ENCODE results near the gene USP3. TPM values are rescaled to one million over a fixed set of nuclear protein-coding genes. Genes with fewer than 3 reads are reported as not detected.

Gene USP3
- total and polyA plus RNA-seq, 10 of the 15 experiments (the other 5 are each of a cell fraction or from before 2014, with no cell fraction given) = 23.8 to 64.5 (median 50.3) TPM

DNA sequence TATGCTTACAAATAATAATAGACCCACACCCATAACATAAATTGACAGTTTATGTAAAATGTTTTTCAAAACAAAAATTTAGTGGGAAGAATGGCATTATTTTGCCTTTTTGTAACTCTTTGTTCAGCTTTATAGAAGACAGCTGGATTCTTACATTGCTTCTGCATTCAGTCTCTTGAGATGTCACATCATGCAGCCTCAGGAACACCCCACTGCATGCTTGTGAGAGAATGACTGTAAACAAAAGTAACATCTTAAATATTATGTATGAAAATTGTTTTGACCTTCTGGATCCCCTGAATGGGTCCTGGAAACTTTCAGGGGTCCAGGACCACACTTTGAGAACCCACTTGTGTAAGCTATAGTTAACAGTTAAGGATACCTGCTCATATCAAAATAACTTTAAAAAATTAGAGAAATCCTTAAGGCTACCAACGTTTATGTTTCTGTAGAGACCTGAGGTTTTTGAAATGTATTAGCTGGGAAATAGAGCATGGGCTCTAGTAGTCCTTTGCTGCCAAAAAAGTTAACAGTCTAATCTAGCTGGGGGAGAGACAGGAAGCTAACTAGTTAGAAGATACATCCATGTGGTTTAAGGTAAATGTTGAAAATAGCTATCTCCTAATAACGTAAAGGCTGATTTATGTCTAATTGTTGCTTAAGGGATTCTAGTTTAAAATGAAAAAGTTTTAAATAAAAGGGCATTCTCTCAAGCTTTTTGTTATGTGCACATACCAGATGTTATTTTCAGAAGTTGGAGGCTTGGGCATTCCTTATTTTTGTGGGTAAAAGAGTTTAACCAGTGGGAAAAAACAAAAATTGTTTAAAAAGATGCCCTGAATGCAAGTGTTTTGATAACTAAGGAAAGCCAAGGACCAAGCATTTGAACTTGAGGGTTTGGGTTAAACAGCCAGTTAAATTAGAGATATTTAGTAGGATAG, 3.8 kb downstream of the USP3 start:
- intact Hi-C loops (cut with micrococcal nuclease; ENCODE audit: unreplicated experiment) = loop anchor here (5.0 to 10.0 kb wide), 4 partner anchors 34 to 587 kb away; partner anchors contain the start of genes CIAO2A and SNX1
- DNase-seq (ENCODE audit: low read depth, low spot score) = no peak
- RAD21 ChIA-PET (ENCODE audit: unreplicated experiment) = interaction anchor here (0.8 to 8.7 kb wide), 23 partner anchors 10 to 165 kb away, joined by 3 to 197 read pairs (median 6); partner anchors contain the start of gene FBXL22
- ATAC-seq = no peak
- peak overlapping the region; percentile 38 for H3K4me3 ChIP-seq
- H3K4me1 ChIP-seq (ENCODE audit: control insufficient read depth, insufficient read depth, low read length) = peaks cover 20% of the 10 kb centered on the region
- POLR2A ChIA-PET = interaction anchor here (0.6 to 8.7 kb wide), 18 partner anchors 11 to 643 kb away, joined by 3 to 110 read pairs (median 5); partner anchors contain the start of genes FBXL22 and SNX22
- in situ Hi-C loops (cut with MboI) = no loop called here
- 19% methylated on average over 2 of the region's 2 CpGs for WGBS (ENCODE audit: insufficient coverage, insufficient replicate concordance, low lambda C conversion rate, missing lambda C conversion rate)
- H2AFZ ChIP-seq (ENCODE audit: control insufficient read depth, low read depth, low read length) = no peak overlapping the region
- H3K27me3 ChIP-seq (replicated peaks in 1 of 2; ENCODE audit: control insufficient read depth in 2 of 2, insufficient read depth in 2 of 2, low read length in 1 of 2) = no peaks in the 10 kb centered on the region
- no peak overlapping the region for H3K27ac ChIP-seq (ENCODE audit: control insufficient read depth, insufficient read depth)
- peak overlapping the region; percentile 62 for H3K4me2 ChIP-seq (ENCODE audit: control insufficient read depth, insufficient read depth)
- no peak overlapping the region; the same call in 1 of the 2 replicates for H3K9ac ChIP-seq (ENCODE audit: control insufficient read depth, insufficient read depth, low read length)
- no peaks in the 10 kb centered on the region for H4K20me1 ChIP-seq (ENCODE audit: control insufficient read depth, insufficient read depth)
- BruUV-seq (replicated peaks) = no TSS peak
- H3K36me3 ChIP-seq (ENCODE audit: control insufficient read depth in 2 of 2, insufficient read depth in 2 of 2, low read length in 1 of 2) = no peaks in the 10 kb centered on the region
- no peaks in the 10 kb centered on the region for H3K9me3 ChIP-seq (replicated peaks; ENCODE audit: control insufficient read depth, insufficient read depth, low read length)
- CTCF ChIA-PET = interaction anchor here (0.7 to 6.4 kb wide), 16 partner anchors 9 to 91 kb away, joined by 3 to 52 read pairs (median 10); no protein-coding TSS in a partner anchor
- TF ChIP-seq NRF1 (conservative IDR thresholded peaks at IDR 0.05; ENCODE audit: low read depth, low read length) (no peak), PAX8 (IDR thresholded peaks at IDR 0.05) (no peak), MXI1 (IDR thresholded peaks at IDR 0.05; ENCODE audit: low read depth, low read length) (peak; percentile 19; the same call in 1 of the 2 replicates), WRNIP1 (IDR thresholded peaks at IDR 0.05; ENCODE audit: borderline replicate concordance, low read depth, low read length) (no peak)
- SMC1A ChIA-PET (ENCODE audit: uncharacterized antibody, unreplicated experiment) = interaction anchor here (0.8 to 8.7 kb wide), 31 partner anchors 9 to 559 kb away, joined by 3 to 151 read pairs (median 6); no protein-coding TSS in a partner anchor
- FAIRE-seq = no peak
- H3K79me2 ChIP-seq (ENCODE audit: control insufficient read depth, insufficient read depth, low read length) = peaks cover 95% of the 10 kb centered on the region
